ENCODE data around the gene TTI1. TPM values are rescaled to one million over a fixed set of nuclear protein-coding genes. Genes with fewer than 3 reads are reported as not detected.

TTI1 gene
- total RNA-seq, 2 donors from 2014 or later, result 14.8 to 26.2 TPM

- intact Hi-C loops (cut with DNase I), result no loop called here
- DNase-seq (ENCODE audit: low spot score), result no peak
- H3K27ac ChIP-seq, result no peak overlapping the region
Observed at GRCh38 chr20:37977786-37978185, 55.5 kb downstream of the TTI1 start.

DNA sequence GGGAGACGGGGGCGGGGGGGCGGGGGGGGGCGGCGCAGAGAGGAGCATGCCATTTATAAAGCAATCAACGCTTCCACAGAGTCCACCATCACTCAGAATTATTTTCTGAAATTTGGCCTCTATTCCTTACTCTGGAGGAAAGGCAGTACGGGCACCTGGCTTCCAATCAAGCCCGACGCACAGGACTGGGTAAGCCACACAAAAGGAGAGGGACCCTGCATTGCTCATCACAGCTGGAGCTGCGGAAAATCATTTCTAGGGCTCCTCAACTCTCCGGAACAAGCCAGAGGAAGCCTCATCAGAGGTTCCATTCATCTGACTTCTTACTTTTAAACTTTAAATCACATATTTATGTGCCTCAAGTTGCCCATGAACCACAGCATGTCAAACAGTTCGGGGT, 55.9 kb downstream of the TTI1 start:
- H3K4me1 ChIP-seq (replicated peaks), result no peaks in the 10 kb centered on the region
- no peaks in the 10 kb centered on the region for H3K9me3 ChIP-seq
- intact Hi-C loops (cut with DNase I), result no loop called here
- DNase-seq (ENCODE audit: low spot score), result no peak
- H3K27me3 ChIP-seq (replicated peaks; ENCODE audit: insufficient read depth), result no peaks in the 10 kb centered on the region
- TF ChIP-seq CTCF (IDR thresholded peaks at IDR 0.05) (no peak), POLR2AphosphoS5 (IDR thresholded peaks at IDR 0.05) (no peak), POLR2A (IDR thresholded peaks at IDR 0.05) (no peak)
- no peak overlapping the region for H3K27ac ChIP-seq
- whole genome bisulfite sequencing, result 31% methylated on average over 9 of the region's 12 CpGs
- H3K4me3 ChIP-seq, result no peak overlapping the region
- no peaks in the 10 kb centered on the region for H3K36me3 ChIP-seq

More at GRCh38 chr20:37977786-37978185, 55.5 kb downstream of the TTI1 start:
- Histone ChIP-seq H3K4me1 (replicated peaks) (no peaks in the 10 kb centered on the region), H3K9me3 (no peaks in the 10 kb centered on the region), H3K36me3 (no peaks in the 10 kb centered on the region), H3K27me3 (replicated peaks; ENCODE audit: insufficient read depth) (no peaks in the 10 kb centered on the region), H3K4me3 (no peak overlapping the region)
- TF ChIP-seq POLR2A (IDR thresholded peaks at IDR 0.05), result no peak
- TF ChIP-seq CTCF (IDR thresholded peaks at IDR 0.05), result no peak
- TF ChIP-seq POLR2AphosphoS5 (IDR thresholded peaks at IDR 0.05), result no peak
- WGBS, result 84% methylated on average over 6 of the region's 6 CpGs

GRCh38 chr20:37976887-37977286, 56.4 kb downstream of the TTI1 start:
- intact Hi-C loops (cut with DNase I), result no loop called here
- Histone ChIP-seq H3K4me3 (no peak overlapping the region), H3K36me3 (no peaks in the 10 kb centered on the region), H3K9me3 (no peaks in the 10 kb centered on the region), H3K4me1 (replicated peaks) (no peaks in the 10 kb centered on the region), H3K27ac (no peak overlapping the region), H3K27me3 (replicated peaks; ENCODE audit: insufficient read depth) (no peaks in the 10 kb centered on the region)
- no peak for DNase-seq (ENCODE audit: low spot score)
- TF ChIP-seq CTCF (IDR thresholded peaks at IDR 0.05) (no peak), POLR2AphosphoS5 (IDR thresholded peaks at IDR 0.05) (no peak), POLR2A (IDR thresholded peaks at IDR 0.05) (no peak)
- WGBS, result 63% methylated on average over 10 of the region's 10 CpGs

- DNase-seq (ENCODE audit: low spot score), result no peak
- H3K27ac ChIP-seq, result no peak overlapping the region
- intact Hi-C loops (cut with DNase I), result no loop called here
- H3K27me3 ChIP-seq (replicated peaks; ENCODE audit: insufficient read depth), result no peaks in the 10 kb centered on the region
- TF ChIP-seq POLR2A (IDR thresholded peaks at IDR 0.05) (no peak), CTCF (IDR thresholded peaks at IDR 0.05) (no peak), POLR2AphosphoS5 (IDR thresholded peaks at IDR 0.05) (no peak)
- no peak overlapping the region for H3K4me3 ChIP-seq
- H3K9me3 ChIP-seq, result no peaks in the 10 kb centered on the region
- no peaks in the 10 kb centered on the region for H3K36me3 ChIP-seq
- H3K4me1 ChIP-seq (replicated peaks), result no peaks in the 10 kb centered on the region
- 92% methylated on average over 12 of the region's 12 CpGs for WGBS
Observed at GRCh38 chr20:37973059-37973910, 60.0 kb downstream of the TTI1 start.

Measured in prostate gland (tissue), 2 donors.